Panc1 (cell line): Measurements from ENCODE around the gene ARGLU1.

ENCODE experiments used
- CTCF ChIP-seq: fragments of 450-650 bp; IDR thresholded peaks from 2 replicates; pipeline ENCODE4 v1.5.1; 2017; ENCODE audit warnings: mild to moderate bottlenecking
- POLR2AphosphoS5 ChIP-seq: IDR thresholded peaks from 2 replicates; pipeline ENCODE4 v1.6.1; 2012; ENCODE audit warnings: mild to moderate bottlenecking, low read depth, low read length, moderate library complexity
- REST ChIP-seq, 2 experiments: IDR thresholded peaks; 2 replicates each; pipeline ENCODE4 v1.6.1; 2011 to 2012; ENCODE audit warnings: low read depth in 2 of 2, control low read depth in 1 of 2, low read length in 1 of 2, mild to moderate bottlenecking in 1 of 2, moderate library complexity in 1 of 2; ENCODE audit not compliant: insufficient read depth in 1 of 2

- TF ChIP-seq CTCF (peak; percentile 35; the same call in 1 of the 2 replicates), POLR2AphosphoS5 (no peak), REST (IDR thresholded peaks at IDR 0.05; ENCODE audit: insufficient read depth in 1 of 2, low read depth in 2 of 2, low read length in 1 of 2) (no peak)
Observed at GRCh38 chr13:106520251-106521054, 47.5 kb downstream of the ARGLU1 start.
